Measurements from ENCODE around the gene PAK4.
"Not testable (repeated sequence)": the region's sequence is repeated elsewhere in the genome, so short reads cannot be mapped to it uniquely, and the experiment has no call there.

Gene PAK4

GRCh38 chr19:39143757-39144289, 18.2 kb downstream of the PAK4 start:
- not testable (repeated sequence) for H3K27ac ChIP-seq; DNase-seq (ENCODE audit: low read depth, low spot score)

DNA sequence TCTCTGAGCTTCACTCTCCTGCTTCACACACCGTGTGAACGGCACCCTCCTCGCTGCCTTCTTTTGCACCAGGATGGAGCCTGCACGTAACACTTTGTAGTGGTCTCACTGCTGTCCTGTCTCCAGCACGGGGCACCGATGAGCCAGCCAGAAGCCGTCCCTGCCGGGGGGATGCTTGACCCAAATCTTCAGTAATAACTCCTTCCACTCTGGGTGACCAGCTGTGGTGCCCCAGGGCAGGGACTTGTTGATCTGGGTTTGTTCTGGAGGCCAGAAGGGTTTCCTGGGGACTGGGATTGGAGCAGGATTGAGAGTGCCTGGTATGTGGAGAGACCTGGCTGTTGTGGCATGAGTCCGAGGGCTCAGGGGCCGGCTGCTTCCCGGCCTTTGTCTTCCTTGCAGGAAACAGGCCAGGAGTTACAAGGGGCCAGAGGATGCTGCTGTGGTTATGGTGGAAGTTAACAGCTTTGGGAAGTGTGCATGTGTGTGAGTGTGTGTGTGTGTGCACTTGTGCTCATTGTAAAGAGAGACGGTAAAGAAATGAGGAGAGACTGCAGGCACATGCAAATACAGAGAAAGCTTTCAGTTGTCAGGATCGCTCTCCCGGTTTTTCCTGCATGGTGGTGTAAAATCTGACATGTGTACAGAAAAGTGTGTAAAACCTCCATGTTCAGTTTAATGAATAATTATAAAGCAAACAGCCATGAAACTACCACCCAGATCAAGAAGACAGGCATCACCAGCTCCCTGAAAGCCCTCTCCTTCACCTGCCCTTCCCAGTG, 18.9 kb downstream of the PAK4 start:
- H3K27ac ChIP-seq = no peak overlapping the region
- no peak for DNase-seq (ENCODE audit: low read depth, low spot score)

GRCh38 chr19:39145180-39145953, 19.8 kb downstream of the PAK4 start:
- no peak for DNase-seq (ENCODE audit: low read depth, low spot score)
- no peak overlapping the region for H3K27ac ChIP-seq

DNA sequence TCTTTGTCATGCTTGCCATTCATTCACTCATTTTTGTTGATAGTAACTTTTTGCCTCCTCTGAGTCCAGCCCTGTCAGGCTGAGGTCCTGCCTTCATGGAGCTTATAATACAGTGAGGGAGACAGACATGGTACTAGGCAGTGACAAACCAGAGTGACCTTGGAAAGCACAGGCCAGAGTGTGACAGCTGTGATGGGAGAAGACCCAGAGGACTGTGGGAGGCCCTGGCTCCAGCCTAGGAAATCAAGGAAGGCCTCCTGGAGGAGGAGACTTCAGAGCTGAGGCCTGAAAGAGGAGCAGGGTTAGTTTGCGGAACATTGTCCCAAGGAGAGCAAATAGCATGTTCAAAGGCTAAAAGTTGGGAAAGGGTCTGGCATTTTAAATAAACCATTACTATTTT, 20.5 kb downstream of the PAK4 start:
- DNase-seq (ENCODE audit: low read depth, low spot score) = no peak
- H3K27ac ChIP-seq = no peak overlapping the region

GRCh38 chr19:39146686-39147450, 21.3 kb downstream of the PAK4 start:
- no peak overlapping the region for H3K27ac ChIP-seq
- DNase-seq (ENCODE audit: low read depth, low spot score) = no peak

- no peak for DNase-seq (ENCODE audit: low read depth, low spot score)
- no peak overlapping the region for H3K27ac ChIP-seq
These were observed 21.9 kb downstream of the PAK4 start for GRCh38 chr19:39147480-39147879.

DNA sequence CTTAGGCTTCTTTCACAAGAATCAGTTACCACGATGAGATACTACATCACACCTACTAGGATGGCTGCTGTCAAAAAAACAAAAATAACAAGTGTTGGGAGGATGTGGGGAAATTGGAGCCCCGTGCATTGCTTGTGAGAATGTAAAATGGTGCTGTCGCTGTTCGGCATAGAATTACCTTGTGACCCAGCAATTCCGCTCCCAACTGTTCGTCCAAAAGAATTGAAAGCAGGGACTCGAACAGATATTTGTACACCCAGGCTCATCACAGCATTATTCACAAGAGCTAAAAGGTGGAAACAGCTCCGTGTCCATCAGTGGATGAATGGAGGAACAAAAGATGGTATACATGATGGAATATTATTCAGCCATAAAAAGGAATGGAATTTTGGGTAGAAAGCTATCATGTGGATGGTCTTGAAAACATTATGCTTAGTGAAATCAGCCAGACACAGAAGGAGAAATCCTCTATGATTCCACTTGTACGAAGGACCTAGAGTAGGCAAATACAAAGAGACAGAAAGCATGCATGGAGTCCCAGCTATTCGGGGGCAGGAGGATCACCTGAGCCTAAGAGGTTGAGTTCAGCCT, 23.4 kb downstream of the PAK4 start:
- H3K27ac ChIP-seq = no peak overlapping the region
- DNase-seq (ENCODE audit: low read depth, low spot score) = no peak

DNA sequence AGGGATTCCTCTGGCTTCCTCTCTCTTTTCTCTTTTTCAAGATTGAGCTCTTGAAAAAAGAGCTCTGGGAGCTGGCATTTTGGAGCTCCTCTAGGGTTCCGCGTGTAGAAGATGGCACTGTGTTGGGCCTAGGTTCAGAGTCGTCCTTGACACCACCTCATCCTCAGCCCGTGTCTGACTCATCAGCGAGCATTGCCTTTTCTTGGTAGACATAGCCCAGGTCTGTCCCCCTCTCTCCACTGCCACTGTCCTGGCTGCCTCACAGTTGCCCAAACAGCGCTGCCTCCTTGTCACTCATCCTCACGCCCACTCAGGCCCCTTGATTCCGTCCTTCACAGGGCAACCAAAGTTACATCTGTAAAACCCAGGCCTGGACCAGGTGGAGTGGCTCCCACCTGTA, 24.6 kb downstream of the PAK4 start:
- H3K27ac ChIP-seq = no peak overlapping the region
- no peak for DNase-seq (ENCODE audit: low read depth, low spot score)

- DNase-seq (ENCODE audit: low read depth, low spot score) = no peak
- H3K27ac ChIP-seq = no peak overlapping the region
These were observed 25.4 kb downstream of the PAK4 start for GRCh38 chr19:39150807-39151600.

- no peak for DNase-seq (ENCODE audit: low read depth, low spot score)
- peak overlapping the region; percentile 38 for H3K27ac ChIP-seq
These were observed 26.5 kb downstream of the PAK4 start for GRCh38 chr19:39152066-39152465.

- no peak for DNase-seq (ENCODE audit: low read depth, low spot score)
- H3K27ac ChIP-seq = peak overlapping the region; percentile 70
These were observed 28.6 kb downstream of the PAK4 start for GRCh38 chr19:39154100-39154628.

DNA sequence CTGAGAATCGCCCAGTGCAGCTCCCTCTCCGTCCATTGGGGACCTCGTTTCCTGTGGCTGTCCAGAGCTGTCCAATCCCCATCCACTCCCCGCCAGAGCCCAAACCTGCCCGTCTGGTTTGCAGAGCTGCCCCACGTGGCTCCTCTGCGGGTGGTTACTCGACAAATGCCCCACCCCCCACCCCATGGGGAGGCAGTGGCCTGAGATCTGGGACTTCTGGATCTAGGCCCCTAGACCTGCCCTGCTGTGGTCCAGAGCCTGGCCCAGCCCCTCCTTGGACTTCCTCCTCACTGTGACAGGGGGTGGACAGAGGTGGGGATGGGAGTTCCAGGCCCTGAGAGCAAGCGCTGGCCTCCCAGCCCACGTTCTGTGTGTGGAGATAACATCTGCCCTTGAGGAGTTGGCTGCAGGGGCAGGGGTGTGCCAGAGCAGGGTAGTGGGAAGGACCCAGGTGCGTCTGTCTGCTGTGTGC, 29.1 kb downstream of the PAK4 start:
- H3K27ac ChIP-seq = peak overlapping the region; percentile 70
- DNase-seq (ENCODE audit: low read depth, low spot score) = no peak

DNA sequence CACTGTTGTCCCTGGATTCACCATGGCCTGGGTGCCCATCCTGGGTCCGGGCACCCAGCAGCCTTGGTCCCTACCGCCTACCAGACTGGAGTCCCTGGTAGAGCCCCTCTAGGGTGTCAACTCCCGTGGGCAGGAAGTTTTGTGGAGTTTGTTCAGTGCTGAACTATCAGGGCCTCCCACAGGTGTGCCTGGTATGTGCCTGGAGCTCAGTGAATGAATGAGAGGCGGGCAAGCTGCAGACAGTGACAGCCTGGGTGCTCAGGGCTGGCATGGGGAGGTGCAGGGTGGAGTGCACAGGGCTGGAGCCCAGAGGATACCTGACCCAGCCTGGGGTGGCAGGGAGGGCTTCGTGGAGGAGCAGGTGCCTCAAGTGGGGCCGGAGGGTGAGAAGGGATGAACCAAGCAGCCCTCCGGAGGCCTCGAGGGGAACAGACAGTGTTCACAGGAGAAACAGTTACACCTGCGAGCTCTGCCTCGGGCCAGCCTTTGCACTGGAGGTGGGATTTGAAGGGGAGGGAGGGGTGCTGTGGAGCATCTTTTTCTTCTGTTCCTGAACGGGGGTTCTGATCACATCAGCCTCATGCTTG, 29.6 kb downstream of the PAK4 start:
- DNase-seq (ENCODE audit: low read depth, low spot score) = no peak
- H3K27ac ChIP-seq = peak overlapping the region; percentile 70

DNA sequence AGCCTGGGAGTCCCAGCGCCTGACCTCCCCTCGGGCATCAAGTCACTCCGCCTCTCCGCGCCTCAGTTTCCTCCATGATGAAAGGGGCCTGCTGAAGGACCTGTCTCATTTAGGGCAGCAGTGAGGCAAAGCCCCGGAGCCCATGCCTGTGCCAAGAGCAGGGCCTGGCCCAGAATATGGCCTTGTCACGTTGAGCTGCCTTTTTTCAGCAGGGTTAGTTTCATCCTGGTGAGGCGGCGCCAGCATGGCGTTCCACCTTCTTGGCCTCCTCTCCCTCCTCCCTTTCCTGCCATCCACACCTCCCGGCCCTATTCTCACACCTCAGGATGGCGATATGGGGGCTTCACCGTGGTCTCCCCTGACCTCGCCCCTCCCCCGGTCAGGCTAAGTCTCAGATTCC, 30.2 kb downstream of the PAK4 start:
- no peak for DNase-seq (ENCODE audit: low read depth, low spot score)
- H3K27ac ChIP-seq = peak overlapping the region; percentile 70

GRCh38 chr19:39156326-39157230, 31.0 kb downstream of the PAK4 start:
- H3K27ac ChIP-seq = peak overlapping the region; percentile 70
- DNase-seq (ENCODE audit: low read depth, low spot score) = no peak

DNA sequence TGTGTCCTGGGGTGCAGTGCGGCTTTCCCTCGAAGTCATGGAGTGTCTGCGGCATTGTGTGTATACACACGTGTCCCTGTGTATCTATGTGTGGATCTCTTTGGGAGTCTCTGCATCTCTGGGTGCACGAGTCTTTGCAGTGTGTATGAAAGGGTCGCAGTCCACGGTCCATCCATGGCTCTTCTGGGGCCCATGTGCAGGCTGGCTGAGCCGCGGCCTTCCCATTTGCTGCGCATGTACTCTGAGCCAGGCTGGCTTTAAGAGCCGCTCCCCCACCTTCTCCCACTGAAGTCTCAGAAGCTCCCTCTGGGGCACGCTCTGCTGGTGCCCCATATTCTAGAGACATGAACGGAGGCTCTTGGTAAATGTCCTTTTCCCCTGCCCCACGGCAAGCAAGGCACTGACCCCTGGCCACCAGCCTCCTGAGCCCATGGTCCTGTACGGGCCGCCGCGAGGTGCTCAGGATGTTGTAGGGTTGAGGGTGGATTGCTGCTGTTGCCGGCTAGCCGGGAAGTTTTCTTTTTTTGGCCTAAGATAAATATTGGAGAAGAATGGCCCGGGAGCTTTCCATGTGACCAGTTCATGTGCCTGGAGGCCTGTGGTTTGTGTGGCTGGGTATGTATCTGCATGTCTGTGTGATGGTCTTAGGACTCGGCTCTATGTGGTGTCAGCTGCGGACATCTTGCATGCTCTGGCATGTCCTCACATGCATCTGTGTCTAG, 31.9 kb downstream of the PAK4 start:
- no peak for DNase-seq (ENCODE audit: low read depth, low spot score)
- H3K27ac ChIP-seq = no peak overlapping the region

GRCh38 chr19:39157997-39158389, 32.4 kb downstream of the PAK4 start:
- DNase-seq (ENCODE audit: low read depth, low spot score) = no peak
- H3K27ac ChIP-seq = no peak overlapping the region

All from epithelial cell of prostate (primary cell).